ENCODE data around the gene RHOG. TPM values are rescaled to one million over a fixed set of nuclear protein-coding genes. Genes with fewer than 3 reads are reported as not detected.
A peak's percentile ranks its signal among the peaks of the same experiment; 100 is the strongest.

RHOG gene
- total and polyA plus RNA-seq, 9 of the 15 experiments (the other 6 are each of a cell fraction or from before 2014, with no cell fraction given) = 22.6 to 162 (median 80.3) TPM

DNA sequence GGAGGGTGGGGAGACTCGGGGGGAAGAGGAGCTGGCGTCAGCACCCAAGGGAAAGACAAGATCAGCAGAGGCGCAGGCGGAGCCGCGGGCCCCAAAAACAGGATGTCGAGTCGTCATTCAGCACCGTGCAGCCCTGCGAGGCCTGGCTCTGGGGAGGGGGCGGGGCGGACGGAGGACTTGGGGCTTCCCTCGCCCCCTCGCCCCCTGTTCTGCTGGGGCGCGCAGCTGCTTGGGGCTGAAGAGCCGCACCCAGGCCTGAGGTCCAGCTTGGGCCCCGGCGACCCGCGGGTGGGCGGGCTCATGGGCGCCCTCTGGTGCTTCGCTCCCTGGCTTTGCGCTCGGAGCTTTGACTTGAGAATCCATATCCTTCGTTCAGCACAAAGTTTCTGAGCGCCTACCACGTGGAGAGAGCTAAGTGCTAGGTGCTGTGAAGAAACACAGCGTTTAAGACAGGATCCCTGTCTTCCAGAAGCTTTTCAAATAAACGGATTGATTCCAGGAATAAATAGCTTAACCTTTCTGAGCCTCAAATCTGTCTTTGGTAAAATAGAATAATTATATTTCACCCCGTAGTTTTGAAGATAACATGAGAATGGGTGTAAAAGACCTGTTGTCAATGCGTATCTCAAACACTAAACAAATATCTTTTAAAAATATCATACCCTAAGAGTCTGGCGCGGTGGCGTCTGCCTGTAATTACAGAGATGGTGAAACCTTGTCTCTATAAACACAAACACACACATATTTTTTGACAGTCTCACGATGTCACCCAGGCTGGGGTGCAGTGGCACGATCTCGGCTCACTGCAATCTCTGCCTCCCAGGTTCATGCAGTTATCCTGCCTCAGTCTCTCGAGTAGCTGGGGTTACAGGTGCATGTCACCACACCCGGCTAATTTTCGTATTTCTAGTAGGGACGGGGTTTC, 929 bp upstream of the RHOG start (continued):
- peak in 1 of 2 experiments; percentile 26; a peak in 1 of 4 replicates for TF ChIP-seq RCOR1 (IDR thresholded peaks at IDR 0.05; ENCODE audit: borderline replicate concordance in 1 of 2, low read depth in 2 of 2, low read length in 2 of 2)
- TF ChIP-seq PYGO2 (tag; IDR thresholded peaks at IDR 0.05) = no peak
- peak; percentile 52; the same call in 1 of the 2 replicates for TF ChIP-seq POLR2A (conservative IDR thresholded peaks at IDR 0.05)
- TF ChIP-seq, protein P1, sequence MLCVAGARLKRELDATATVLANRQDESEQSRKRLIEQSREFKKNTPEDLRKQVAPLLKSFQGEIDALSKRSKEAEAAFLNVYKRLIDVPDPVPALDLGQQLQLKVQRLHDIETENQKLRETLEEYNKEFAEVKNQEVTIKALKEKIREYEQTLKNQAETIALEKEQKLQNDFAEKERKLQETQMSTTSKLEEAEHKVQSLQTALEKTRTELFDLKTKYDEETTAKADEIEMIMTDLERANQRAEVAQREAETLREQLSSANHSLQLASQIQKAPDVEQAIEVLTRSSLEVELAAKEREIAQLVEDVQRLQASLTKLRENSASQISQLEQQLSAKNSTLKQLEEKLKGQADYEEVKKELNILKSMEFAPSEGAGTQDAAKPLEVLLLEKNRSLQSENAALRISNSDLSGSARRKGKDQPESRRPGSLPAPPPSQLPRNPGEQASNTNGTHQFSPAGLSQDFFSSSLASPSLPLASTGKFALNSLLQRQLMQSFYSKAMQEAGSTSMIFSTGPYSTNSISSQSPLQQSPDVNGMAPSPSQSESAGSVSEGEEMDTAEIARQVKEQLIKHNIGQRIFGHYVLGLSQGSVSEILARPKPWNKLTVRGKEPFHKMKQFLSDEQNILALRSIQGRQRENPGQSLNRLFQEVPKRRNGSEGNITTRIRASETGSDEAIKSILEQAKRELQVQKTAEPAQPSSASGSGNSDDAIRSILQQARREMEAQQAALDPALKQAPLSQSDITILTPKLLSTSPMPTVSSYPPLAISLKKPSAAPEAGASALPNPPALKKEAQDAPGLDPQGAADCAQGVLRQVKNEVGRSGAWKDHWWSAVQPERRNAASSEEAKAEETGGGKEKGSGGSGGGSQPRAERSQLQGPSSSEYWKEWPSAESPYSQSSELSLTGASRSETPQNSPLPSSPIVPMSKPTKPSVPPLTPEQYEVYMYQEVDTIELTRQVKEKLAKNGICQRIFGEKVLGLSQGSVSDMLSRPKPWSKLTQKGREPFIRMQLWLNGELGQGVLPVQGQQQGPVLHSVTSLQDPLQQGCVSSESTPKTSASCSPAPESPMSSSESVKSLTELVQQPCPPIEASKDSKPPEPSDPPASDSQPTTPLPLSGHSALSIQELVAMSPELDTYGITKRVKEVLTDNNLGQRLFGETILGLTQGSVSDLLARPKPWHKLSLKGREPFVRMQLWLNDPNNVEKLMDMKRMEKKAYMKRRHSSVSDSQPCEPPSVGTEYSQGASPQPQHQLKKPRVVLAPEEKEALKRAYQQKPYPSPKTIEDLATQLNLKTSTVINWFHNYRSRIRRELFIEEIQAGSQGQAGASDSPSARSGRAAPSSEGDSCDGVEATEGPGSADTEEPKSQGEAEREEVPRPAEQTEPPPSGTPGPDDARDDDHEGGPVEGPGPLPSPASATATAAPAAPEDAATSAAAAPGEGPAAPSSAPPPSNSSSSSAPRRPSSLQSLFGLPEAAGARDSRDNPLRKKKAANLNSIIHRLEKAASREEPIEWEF (CRISPR knock-in tag; IDR thresholded peaks at IDR 0.05) = no peak
- no peak for TF ChIP-seq PHB2 (IDR thresholded peaks at IDR 0.05; ENCODE audit: low read depth)
- peak; percentile 88 for TF ChIP-seq SMC3 (conservative IDR thresholded peaks at IDR 0.05; ENCODE audit: insufficient read depth, low read depth, low read length)
- TF ChIP-seq, protein P2, sequence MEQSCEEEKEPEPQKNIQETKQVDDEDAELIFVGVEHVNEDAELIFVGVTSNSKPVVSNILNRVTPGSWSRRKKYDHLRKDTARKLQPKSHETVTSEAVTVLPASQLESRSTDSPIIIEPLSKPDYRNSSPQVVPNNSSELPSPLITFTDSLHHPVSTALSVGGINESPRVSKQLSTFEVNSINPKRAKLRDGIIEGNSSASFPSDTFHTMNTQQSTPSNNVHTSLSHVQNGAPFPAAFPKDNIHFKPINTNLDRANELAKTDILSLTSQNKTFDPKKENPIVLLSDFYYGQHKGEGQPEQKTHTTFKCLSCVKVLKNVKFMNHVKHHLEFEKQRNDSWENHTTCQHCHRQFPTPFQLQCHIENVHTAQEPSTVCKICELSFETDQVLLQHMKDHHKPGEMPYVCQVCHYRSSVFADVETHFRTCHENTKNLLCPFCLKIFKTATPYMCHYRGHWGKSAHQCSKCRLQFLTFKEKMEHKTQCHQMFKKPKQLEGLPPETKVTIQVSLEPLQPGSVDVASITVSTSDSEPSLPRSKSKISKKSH (CRISPR knock-in tag; IDR thresholded peaks at IDR 0.05) = no peak
- TF ChIP-seq FOXP1 (CRISPR knock-in tag; IDR thresholded peaks at IDR 0.05) = 0 out of 2 replicates have a peak, but pooled peaks have one; percentile 53
- TF ChIP-seq ZNF175 (CRISPR knock-in tag; IDR thresholded peaks at IDR 0.05; ENCODE audit: low read depth) = peak; percentile 88
- 0 out of 2 replicates have a peak, but pooled peaks have one; percentile 21 for TF ChIP-seq ZBTB17 (CRISPR knock-in tag; IDR thresholded peaks at IDR 0.05)
- peak; percentile 78 for TF ChIP-seq GTF2E2 (tag; IDR thresholded peaks at IDR 0.05)
- TF ChIP-seq, protein P3, sequence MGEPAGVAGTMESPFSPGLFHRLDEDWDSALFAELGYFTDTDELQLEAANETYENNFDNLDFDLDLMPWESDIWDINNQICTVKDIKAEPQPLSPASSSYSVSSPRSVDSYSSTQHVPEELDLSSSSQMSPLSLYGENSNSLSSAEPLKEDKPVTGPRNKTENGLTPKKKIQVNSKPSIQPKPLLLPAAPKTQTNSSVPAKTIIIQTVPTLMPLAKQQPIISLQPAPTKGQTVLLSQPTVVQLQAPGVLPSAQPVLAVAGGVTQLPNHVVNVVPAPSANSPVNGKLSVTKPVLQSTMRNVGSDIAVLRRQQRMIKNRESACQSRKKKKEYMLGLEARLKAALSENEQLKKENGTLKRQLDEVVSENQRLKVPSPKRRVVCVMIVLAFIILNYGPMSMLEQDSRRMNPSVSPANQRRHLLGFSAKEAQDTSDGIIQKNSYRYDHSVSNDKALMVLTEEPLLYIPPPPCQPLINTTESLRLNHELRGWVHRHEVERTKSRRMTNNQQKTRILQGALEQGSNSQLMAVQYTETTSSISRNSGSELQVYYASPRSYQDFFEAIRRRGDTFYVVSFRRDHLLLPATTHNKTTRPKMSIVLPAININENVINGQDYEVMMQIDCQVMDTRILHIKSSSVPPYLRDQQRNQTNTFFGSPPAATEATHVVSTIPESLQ (CRISPR knock-in tag; IDR thresholded peaks at IDR 0.05) = peak; percentile 81; the same call in 1 of the 2 replicates
- TF ChIP-seq, protein P4, sequence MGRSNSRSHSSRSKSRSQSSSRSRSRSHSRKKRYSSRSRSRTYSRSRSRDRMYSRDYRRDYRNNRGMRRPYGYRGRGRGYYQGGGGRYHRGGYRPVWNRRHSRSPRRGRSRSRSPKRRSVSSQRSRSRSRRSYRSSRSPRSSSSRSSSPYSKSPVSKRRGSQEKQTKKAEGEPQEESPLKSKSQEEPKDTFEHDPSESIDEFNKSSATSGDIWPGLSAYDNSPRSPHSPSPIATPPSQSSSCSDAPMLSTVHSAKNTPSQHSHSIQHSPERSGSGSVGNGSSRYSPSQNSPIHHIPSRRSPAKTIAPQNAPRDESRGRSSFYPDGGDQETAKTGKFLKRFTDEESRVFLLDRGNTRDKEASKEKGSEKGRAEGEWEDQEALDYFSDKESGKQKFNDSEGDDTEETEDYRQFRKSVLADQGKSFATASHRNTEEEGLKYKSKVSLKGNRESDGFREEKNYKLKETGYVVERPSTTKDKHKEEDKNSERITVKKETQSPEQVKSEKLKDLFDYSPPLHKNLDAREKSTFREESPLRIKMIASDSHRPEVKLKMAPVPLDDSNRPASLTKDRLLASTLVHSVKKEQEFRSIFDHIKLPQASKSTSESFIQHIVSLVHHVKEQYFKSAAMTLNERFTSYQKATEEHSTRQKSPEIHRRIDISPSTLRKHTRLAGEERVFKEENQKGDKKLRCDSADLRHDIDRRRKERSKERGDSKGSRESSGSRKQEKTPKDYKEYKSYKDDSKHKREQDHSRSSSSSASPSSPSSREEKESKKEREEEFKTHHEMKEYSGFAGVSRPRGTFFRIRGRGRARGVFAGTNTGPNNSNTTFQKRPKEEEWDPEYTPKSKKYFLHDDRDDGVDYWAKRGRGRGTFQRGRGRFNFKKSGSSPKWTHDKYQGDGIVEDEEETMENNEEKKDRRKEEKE (IDR thresholded peaks at IDR 0.05; ENCODE audit: borderline replicate concordance in 1 of 2, control insufficient read depth in 1 of 2, low read depth in 2 of 2, low read length in 1 of 2) = peak in 1 of 2 experiments; percentile 49; a peak in 1 of 4 replicates

Data from K562 (cell line).